HL-60 (cell line): ENCODE results near the gene STX1A.

Experiments used
- CTCF ChIP-seq: IDR thresholded peaks from one replicate; pipeline ENCODE4 v1.5.1; 2011; ENCODE audit warnings: low read length, control low read depth, inconsistent platforms; ENCODE audit not compliant: insufficient read depth
- GABPA ChIP-seq: IDR thresholded peaks from 2 replicates; pipeline ENCODE4 v1.6.1; 2012; ENCODE audit warnings: low read depth
- REST ChIP-seq: IDR thresholded peaks from 2 replicates; pipeline ENCODE4 v1.6.1; 2012; ENCODE audit warnings: low read depth; ENCODE audit not compliant: insufficient replicate concordance
- SPI1 ChIP-seq: IDR thresholded peaks from 2 replicates; pipeline ENCODE4 v1.6.1; 2012; ENCODE audit warnings: low read depth, mild to moderate bottlenecking, borderline replicate concordance

DNA sequence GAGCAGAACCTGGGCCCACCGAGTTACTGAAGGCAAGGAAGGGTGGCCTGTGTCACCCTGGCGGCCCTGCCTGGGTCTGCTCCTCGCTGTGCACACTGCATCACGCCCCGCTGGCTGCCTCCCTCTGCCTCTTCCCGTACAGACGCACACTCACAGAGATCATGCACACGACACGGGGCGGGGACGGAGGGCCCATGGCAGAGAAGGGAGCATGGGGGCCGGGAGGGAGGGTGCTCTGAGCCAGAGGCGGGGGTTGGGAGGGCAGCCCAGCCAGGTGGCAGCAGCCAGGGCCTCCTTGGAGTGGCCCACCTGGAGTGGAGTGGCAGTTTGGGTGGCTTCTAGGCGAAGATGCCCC lies 19.4 kb downstream of the STX1A start:
- TF ChIP-seq CTCF (no peak), REST (no peak), GABPA (no peak), SPI1 (no peak)
